Measurements from ENCODE around the gene HDAC5. TPM values are rescaled to one million over a fixed set of nuclear protein-coding genes. Genes with fewer than 3 reads are reported as not detected.

Gene HDAC5
- total RNA-seq, 2 experiments from 2014 or later, result 25.5 to 32.5 TPM

DNA sequence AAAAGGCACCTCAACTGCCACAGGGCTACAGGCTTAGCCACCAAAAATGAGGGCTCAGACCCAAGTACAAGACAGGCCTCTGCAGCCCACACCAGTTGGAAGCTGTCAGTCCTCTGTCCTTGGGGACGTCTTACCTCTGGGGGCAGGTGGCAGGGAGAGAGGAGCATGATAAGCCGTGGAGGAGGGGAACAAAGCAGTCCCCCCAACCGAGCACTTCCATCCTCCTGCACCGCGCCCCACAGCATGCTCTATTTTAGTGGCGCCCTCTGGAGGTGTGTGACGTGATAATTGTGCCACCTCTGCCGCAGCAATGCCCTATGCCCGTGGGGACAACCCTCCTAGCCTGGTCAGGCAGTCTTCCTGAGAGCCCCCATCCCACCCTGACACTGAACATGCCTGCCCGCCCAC, 39.3 kb downstream of the HDAC5 start:
- Mint-ChIP-seq H3K27ac (no peak overlapping the region), H3K4me3 (no peak overlapping the region), H3K9me3 (ENCODE audit: low read depth) (no peaks in the 10 kb centered on the region), H3K27me3 (no peaks in the 10 kb centered on the region), H3K4me1 (peaks cover 8% of the 10 kb centered on the region), H3K36me3 (no peaks in the 10 kb centered on the region)
- DNase-seq, result no peak
- no peak for ATAC-seq
- CTCF ChIA-PET, result interaction anchor here (0.6 to 2.5 kb wide), 7 partner anchors 10 to 279 kb away, joined by 3 to 11 read pairs (median 7); no protein-coding TSS in a partner anchor

DNA sequence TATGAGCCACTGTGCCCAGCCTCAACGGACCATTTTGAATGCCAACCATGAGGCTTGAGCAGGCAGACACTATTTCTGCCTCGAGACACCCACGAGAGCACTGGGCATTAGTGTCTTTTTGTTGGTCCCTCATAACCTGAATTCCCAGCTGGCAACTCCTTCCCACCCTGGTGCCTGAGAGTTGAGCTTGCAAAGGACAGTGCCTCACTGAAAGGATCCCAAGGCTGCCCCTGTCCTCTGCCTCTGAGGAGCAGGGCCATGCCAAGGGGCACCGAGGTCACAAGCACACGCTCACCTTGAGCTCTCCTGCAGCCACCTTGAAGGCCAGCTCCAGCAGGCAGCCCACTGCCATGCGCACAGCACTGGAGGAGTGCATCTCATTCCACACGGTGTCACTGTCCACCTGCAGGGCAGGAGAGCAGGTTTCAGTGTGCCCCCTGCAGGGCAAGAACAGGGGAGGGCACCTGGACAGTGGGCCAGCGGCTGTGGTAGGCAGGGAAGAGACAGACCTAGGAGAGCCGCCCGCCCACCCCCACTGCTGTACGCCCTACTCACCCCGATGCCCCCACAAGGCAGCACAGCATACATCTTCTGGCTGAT, 40.1 kb downstream of the HDAC5 start:
- CTCF ChIA-PET, result interaction anchor here (0.6 to 2.5 kb wide), 10 partner anchors 9 to 280 kb away, joined by 3 to 11 read pairs (median 4); partner anchors contain the start of gene HROB
- H3K36me3 Mint-ChIP-seq, result no peaks in the 10 kb centered on the region
- H3K4me3 Mint-ChIP-seq, result no peak overlapping the region

DNA sequence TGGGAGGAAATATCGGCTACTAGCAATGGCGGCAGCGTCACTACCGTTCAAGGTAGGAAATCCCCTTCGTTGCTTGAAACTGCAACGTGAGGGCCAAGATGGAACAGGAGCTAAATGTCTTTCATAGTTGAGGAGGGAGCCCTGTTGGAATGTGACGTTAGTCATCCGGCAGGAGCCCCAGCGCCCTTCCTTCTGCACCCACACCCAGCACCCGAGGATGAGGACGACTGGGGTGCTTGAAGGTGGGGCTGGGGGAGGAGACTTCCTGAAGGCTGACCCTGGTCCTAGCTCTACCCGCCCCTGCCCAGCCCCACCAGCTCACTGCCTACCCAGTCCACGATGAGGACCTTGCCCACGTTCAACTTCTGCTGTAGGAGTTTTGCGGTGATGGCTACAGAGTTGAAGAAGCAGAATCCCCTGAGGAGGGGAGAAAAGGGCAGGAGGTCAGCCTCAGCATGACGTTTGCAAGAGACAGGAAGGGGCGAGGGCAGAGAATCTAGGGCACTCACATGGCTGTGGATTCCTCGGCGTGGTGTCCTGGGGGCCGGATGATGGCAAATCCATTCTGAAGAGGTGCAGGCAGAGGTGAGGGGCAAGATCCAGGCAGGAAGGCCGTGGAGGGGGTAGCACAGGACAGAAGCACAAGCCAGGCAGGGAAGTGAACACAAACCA, 41.0 kb downstream of the HDAC5 start:
- no peaks in the 10 kb centered on the region for H3K9me3 Mint-ChIP-seq (ENCODE audit: low read depth)

More for the DNA sequence above, 40.1 kb downstream of the HDAC5 start:
- DNase-seq, result no peak
- ATAC-seq, result no peak
- no peaks in the 10 kb centered on the region for H3K9me3 Mint-ChIP-seq (ENCODE audit: low read depth)
- H3K27ac Mint-ChIP-seq, result no peak overlapping the region
- peaks cover 8% of the 10 kb centered on the region for H3K4me1 Mint-ChIP-seq
- no peaks in the 10 kb centered on the region for H3K27me3 Mint-ChIP-seq

GRCh38 chr17:44081681-44082080, 41.8 kb downstream of the HDAC5 start:
- no peak for DNase-seq

More for the DNA sequence above, 41.0 kb downstream of the HDAC5 start:
- Mint-ChIP-seq H3K27ac (no peak overlapping the region), H3K4me3 (no peak overlapping the region), H3K27me3 (no peaks in the 10 kb centered on the region), H3K4me1 (peaks cover 6% of the 10 kb centered on the region), H3K36me3 (no peaks in the 10 kb centered on the region)
- ATAC-seq (no peak), DNase-seq (no peak)
- CTCF ChIA-PET, result interaction anchor here (0.7 to 2.5 kb wide), 3 partner anchors 29 to 138 kb away, joined by 3 to 11 read pairs (median 9); partner anchors contain the start of gene HROB

DNA sequence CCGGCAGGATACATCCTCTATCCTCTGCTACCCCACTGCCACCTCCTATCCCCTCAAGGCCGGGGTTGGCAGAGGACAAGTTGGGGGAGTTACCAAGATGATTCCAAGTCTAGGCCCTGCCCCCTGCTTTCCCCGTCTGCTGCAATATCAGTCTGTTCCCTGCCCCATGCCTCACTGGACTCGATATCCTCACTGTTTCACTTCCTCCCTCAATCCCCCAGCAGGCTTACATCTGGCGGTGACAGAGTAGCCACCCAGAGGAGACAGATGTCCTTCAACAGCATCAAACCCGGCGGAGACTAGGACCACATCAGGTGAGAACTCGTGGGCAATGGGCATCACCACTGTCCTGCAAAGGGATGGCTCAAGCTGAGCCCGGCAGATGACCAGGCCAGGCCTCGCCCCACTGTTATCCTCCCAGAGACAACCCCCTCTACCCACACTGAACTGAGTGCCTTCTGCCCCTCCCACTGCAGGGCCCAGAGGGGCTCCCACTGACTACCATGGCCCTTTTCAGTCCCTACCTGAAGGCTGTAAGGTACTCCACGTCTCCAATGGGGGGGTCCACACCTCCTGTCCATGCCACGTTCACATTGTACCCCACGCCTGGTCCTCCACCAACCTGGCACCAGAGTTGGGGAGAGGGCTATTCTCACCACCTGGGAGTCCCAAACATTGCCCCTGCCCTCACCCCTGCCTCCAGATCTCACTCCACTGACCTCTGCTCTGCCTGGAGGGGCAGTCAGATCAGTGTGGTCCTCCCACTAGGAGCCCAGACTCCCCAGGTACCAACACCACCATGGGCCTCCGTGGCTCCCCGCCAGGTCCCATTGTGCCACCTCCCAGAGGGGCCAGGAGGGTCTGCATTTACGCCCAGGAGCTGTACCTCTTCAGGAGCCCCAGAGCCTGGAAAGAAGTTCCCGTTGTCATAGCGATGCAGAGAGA, 43.3 kb downstream of the HDAC5 start:
- no peak for DNase-seq
- H3K27ac Mint-ChIP-seq, result no peak overlapping the region

More at GRCh38 chr17:44081681-44082080, 41.8 kb downstream of the HDAC5 start:
- Mint-ChIP-seq H3K9me3 (ENCODE audit: low read depth) (no peaks in the 10 kb centered on the region), H3K27ac (no peak overlapping the region), H3K4me3 (no peak overlapping the region), H3K27me3 (no peaks in the 10 kb centered on the region), H3K36me3 (no peaks in the 10 kb centered on the region), H3K4me1 (peaks cover 1% of the 10 kb centered on the region)
- no peak for ATAC-seq
- CTCF ChIA-PET, result no interaction called here

DNA sequence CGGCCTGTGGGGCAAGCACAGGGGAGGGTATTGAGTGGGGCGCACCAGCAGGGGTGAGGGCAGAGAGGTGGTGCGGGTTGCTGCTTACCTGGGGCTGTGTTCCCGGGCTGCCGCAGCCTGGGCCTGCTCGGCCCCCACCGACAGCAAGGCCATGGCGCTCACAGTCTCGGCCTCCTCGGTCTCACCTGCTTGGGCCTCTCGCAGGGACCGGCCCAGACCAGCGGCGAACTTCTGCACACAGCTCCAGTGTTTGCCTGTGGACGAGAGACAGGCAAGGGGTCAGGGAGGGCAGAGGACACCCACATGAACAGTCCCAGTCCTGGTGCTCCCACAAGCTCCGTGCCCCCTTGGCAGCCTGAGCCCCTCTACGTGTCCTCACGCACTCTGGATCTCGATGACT, 45.0 kb downstream of the HDAC5 start:
- Mint-ChIP-seq H3K9me3 (ENCODE audit: low read depth) (no peaks in the 10 kb centered on the region), H3K4me3 (no peak overlapping the region), H3K27me3 (no peaks in the 10 kb centered on the region), H3K4me1 (no peaks in the 10 kb centered on the region), H3K27ac (no peak overlapping the region), H3K36me3 (no peaks in the 10 kb centered on the region)
- ATAC-seq, result no peak
- CTCF ChIA-PET, result no interaction called here
- no peak for DNase-seq

More for the DNA sequence above, 43.3 kb downstream of the HDAC5 start:
- H3K27me3 Mint-ChIP-seq, result no peaks in the 10 kb centered on the region
- H3K9me3 Mint-ChIP-seq (ENCODE audit: low read depth), result no peaks in the 10 kb centered on the region
- CTCF ChIA-PET, result interaction anchor here (0.6 kb wide), 1 partner anchor 84 kb away, joined by 3 read pairs; no protein-coding TSS in a partner anchor
- H3K36me3 Mint-ChIP-seq, result no peaks in the 10 kb centered on the region
- H3K4me1 Mint-ChIP-seq, result no peaks in the 10 kb centered on the region
- no peak for ATAC-seq
- no peak overlapping the region for H3K4me3 Mint-ChIP-seq

GRCh38 chr17:44077595-44077909, 45.9 kb downstream of the HDAC5 start:
- no peaks in the 10 kb centered on the region for H3K9me3 Mint-ChIP-seq (ENCODE audit: low read depth)
- H3K27ac Mint-ChIP-seq, result no peak overlapping the region
- no peak overlapping the region for H3K4me3 Mint-ChIP-seq
- no peaks in the 10 kb centered on the region for H3K36me3 Mint-ChIP-seq
- no peaks in the 10 kb centered on the region for H3K27me3 Mint-ChIP-seq
- peaks cover 4% of the 10 kb centered on the region for H3K4me1 Mint-ChIP-seq
- CTCF ChIA-PET, result no interaction called here
- no peak for ATAC-seq
- DNase-seq, result no peak

- Mint-ChIP-seq H3K4me1 (peaks cover 6% of the 10 kb centered on the region), H3K36me3 (no peaks in the 10 kb centered on the region), H3K27me3 (no peaks in the 10 kb centered on the region), H3K9me3 (ENCODE audit: low read depth) (no peaks in the 10 kb centered on the region), H3K4me3 (no peak overlapping the region), H3K27ac (no peak overlapping the region)
- no peak for DNase-seq
- ATAC-seq, result no peak
- CTCF ChIA-PET, result no interaction called here
Observed at GRCh38 chr17:44076716-44077594, 46.5 kb downstream of the HDAC5 start.

DNA sequence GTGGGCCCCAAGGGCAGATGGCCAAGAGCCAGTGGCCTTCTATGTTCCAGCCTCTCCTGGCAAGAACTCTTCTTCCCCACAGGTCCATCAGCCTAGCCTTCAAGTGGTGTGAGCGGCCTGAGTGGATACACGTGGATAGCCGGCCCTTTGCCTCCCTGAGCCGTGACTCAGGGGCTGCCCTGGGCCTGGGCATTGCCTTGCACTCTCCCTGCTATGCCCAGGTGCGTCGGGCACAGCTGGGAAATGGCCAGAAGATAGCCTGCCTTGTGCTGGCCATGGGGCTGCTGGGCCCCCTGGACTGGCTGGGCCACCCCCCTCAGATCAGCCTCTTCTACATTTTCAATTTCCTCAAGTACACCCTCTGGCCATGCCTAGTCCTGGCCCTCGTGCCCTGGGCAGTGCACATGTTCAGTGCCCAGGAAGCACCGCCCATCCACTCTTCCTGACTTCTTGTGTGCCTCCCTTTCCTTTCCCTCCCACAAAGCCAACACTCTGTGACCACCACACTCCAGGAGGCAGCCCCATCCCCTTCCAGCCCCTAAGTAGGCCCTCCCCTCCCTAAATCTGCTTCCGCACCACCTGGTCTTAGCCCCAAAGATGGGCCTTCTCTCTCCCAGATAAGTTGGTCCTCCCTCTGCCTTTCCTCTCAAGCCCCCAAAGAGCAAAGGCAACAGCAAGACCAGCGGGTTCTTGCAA, 47.7 kb downstream of the HDAC5 start:
- Mint-ChIP-seq H3K27ac (no peak overlapping the region), H3K27me3 (no peaks in the 10 kb centered on the region), H3K36me3 (no peaks in the 10 kb centered on the region), H3K4me3 (no peak overlapping the region), H3K4me1 (peaks cover 15% of the 10 kb centered on the region), H3K9me3 (ENCODE audit: low read depth) (no peaks in the 10 kb centered on the region)
- ATAC-seq (no peak), DNase-seq (no peak)
- CTCF ChIA-PET, result no interaction called here

- Mint-ChIP-seq H3K4me3 (no peak overlapping the region), H3K4me1 (peaks cover 22% of the 10 kb centered on the region), H3K36me3 (no peaks in the 10 kb centered on the region), H3K27ac (no peak overlapping the region), H3K27me3 (no peaks in the 10 kb centered on the region), H3K9me3 (ENCODE audit: low read depth) (no peaks in the 10 kb centered on the region)
- no peak for DNase-seq
- ATAC-seq, result no peak
- CTCF ChIA-PET, result interaction anchor here (1.8 kb wide), 1 partner anchor 9 kb away, joined by 7 read pairs; no protein-coding TSS in a partner anchor
Observed at GRCh38 chr17:44074911-44075285, 48.5 kb downstream of the HDAC5 start.

- CTCF ChIA-PET, result interaction anchor here (1.8 kb wide), 1 partner anchor 9 kb away, joined by 7 read pairs; no protein-coding TSS in a partner anchor
- peaks cover 22% of the 10 kb centered on the region for H3K4me1 Mint-ChIP-seq
- H3K9me3 Mint-ChIP-seq (ENCODE audit: low read depth), result no peaks in the 10 kb centered on the region
- no peaks in the 10 kb centered on the region for H3K36me3 Mint-ChIP-seq
- no peak overlapping the region for H3K4me3 Mint-ChIP-seq
- H3K27ac Mint-ChIP-seq, result no peak overlapping the region
- no peaks in the 10 kb centered on the region for H3K27me3 Mint-ChIP-seq
- ATAC-seq (no peak), DNase-seq (no peak)
Observed at GRCh38 chr17:44074231-44074910, 49.1 kb downstream of the HDAC5 start.

DNA sequence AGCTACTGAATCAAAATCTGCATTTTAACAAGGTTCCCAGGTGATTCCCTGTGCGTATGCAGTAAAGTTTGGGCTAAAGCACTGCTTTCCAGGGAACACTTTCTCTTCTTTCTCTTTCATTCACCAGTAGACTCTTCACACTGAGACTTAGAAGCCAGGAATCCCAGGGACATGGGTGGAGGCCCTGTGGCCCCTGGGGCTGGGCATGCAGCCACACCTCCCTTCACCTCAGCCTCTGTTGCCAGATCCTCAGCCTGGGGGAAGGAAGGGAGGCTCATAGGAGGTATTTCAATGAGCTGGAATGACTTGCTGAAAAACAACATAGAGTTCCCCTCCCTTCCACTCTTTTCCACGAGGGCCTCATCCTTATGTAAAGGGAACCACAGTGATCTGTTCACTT, 51.7 kb downstream of the HDAC5 start:
- CTCF ChIA-PET, result no interaction called here
- no peaks in the 10 kb centered on the region for H3K36me3 Mint-ChIP-seq

More for the DNA sequence above, 51.7 kb downstream of the HDAC5 start:
- Mint-ChIP-seq H3K9me3 (ENCODE audit: low read depth) (no peaks in the 10 kb centered on the region), H3K27me3 (no peaks in the 10 kb centered on the region), H3K27ac (peak overlapping the region; percentile 73), H3K4me1 (peaks cover 29% of the 10 kb centered on the region), H3K4me3 (peak overlapping the region; percentile 89)
- DNase-seq (no peak), ATAC-seq (no peak)
